ENCODE data around the gene PCDH9.

PCDH9 gene

GRCh38 chr13:67158903-67159302 is 71.2 kb downstream of the PCDH9 start:
- DNase-seq: no peak

- DNase-seq: no peak
These were observed 73.4 kb downstream of the PCDH9 start for GRCh38 chr13:67156723-67157060.

DNA sequence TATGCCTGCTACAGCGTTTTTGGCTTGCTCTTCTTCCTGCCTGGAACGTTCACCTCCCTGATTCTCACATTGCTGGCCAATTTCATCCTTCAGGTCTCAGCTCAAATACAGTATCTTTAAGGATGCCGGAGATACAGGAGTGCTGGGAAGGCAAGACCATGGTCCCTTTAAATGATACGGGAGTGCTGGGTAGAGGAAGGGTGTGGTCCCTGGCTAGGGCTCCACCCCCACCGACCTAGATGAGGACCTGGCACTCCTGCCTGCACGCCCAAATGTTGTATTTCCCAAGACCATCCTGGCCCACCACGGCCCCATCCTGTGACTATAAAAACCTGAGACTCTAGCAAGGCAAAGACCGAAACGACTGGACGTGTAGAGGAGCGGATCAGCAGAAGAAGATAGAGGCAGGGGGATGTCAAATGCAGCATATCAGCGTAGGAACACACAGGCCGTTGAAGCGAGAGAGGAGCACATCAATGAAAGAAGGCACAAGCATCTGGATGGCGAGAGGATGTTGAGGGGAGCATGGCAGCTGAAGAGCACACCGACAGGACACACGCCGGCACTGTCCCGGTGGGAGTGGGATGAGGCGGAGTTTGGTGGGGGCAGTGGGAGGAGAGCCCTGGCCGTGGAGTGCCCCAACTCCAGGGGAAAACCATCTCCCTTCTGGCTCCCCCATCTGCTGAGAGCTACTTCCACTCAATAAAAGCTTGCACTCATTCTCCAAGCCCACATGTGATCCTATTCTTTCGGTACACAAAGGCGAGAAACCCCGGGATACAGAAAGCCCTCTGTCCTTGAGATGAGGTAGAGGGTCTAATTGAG is 74.0 kb downstream of the PCDH9 start:
- no peak for DNase-seq

DNA sequence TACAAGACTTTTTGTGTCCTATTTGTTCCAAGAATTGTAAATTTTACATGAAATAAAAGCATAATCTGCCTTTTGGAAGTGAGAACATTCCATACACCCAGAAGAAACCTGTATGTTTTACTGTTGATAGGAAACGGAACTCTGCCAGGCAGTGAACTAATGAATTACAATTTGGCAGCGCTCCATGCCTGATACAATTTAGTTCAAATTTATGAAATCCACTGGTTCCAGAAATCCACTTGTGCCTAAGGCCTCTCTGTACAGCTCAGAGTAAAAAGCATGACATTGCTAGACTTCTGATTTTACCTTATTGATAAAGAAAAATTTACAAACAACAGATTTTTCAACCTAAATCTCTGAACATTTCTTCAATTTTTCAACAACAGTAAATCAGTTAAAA is 78.1 kb downstream of the PCDH9 start:
- DNase-seq: no peak

GRCh38 chr13:67151652-67152051 is 78.5 kb downstream of the PCDH9 start:
- no peak for DNase-seq

- DNase-seq: no peak
These were observed 79.5 kb downstream of the PCDH9 start for GRCh38 chr13:67150608-67151007.

DNA sequence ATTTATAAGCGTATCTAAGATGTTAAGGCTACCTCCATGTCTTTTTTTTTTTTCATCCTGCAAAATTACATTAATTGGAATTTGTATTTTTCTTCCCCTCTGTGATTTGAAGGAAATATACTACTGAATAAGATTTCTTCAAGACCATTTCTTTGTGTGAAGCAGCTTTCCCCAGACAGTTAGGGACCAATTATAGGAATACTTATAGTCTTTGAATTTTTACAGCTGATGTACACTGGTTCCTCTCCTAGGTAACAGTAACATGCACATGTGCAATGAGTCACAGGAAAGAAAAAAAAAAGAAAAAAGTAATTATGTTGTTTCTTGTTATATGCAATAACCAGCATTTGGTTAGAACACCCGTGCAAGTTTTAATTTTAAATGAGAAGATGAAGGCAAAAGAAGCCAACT is 82.0 kb downstream of the PCDH9 start:
- DNase-seq: no peak

GRCh38 chr13:67147342-67148133 is 82.6 kb downstream of the PCDH9 start:
- no peak for DNase-seq

GRCh38 chr13:67146523-67147130 is 83.5 kb downstream of the PCDH9 start:
- DNase-seq: no peak

GRCh38 chr13:67145950-67146349 is 84.2 kb downstream of the PCDH9 start:
- DNase-seq: no peak

DNA sequence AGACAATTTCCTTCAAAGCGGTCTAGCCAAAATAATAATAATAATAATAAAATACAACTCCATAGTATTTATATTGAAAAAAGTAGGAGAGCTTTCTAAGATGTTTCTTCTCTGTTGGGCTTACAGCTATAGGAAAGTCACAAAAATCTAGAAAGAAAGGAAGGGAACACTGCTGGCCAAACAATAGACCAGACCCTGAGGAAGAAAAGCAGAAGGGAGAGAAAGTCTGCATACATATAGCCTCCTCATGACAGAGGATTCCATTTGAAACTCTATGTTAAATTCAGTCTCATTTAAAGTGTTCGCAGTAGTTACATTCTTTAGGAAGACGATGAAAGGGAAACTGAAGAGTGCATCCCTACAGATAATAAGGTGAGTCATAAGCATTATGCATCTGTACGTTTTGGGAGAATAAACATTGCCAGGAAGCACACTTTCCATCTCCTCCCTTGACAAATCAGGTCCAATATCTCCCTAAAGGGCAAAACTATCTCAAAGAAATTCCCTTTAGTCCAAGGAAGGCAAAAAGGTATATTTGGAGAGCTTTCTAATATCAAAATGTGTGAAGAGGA is 86.5 kb downstream of the PCDH9 start:
- DNase-seq: no peak

GRCh38 chr13:67140006-67140405 is 90.1 kb downstream of the PCDH9 start:
- no peak for DNase-seq

- no peak for DNase-seq
These were observed 90.6 kb downstream of the PCDH9 start for GRCh38 chr13:67139551-67139950.

DNA sequence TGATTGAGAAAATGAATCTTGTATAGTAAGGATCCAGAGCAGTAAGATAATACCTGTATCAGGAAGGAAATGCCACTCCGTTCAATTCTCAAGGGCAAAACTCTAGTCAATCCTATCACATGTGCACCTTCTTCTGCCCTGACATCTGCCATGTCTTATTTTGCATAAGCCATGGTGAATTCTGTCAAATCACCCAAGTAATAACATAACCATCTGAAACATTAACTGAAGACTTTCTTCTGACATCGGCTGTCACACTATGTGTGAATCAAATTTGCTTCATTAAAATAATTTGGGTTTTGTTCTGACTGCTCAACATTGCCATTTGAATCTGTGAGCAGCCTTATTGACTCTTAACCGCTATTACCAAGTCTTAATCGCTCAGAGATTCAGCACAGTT is 91.2 kb downstream of the PCDH9 start:
- DNase-seq: no peak

- DNase-seq: no peak
These were observed 92.9 kb downstream of the PCDH9 start for GRCh38 chr13:67137044-67137735.

- DNase-seq: no peak
These were observed 94.0 kb downstream of the PCDH9 start for GRCh38 chr13:67136157-67136556.

DNA sequence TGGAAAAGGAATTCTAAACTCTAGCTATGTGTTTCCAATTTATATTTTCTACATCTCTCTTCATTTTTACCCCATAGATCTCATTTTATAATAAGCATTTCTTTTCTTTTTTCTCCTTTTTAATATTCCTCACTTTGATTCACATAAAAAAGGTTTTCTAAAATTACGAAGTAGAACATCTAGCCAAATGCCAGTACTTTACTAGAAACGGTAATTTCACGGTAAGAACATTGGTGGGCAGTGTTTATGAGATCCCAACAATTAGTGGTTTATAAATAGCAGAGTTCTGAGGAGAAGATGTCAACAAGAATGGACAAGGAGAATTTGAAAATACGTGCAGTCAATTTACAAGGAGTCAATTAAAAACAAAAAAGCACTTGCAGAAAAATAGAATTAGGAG is 94.8 kb downstream of the PCDH9 start:
- DNase-seq: no peak

DNA sequence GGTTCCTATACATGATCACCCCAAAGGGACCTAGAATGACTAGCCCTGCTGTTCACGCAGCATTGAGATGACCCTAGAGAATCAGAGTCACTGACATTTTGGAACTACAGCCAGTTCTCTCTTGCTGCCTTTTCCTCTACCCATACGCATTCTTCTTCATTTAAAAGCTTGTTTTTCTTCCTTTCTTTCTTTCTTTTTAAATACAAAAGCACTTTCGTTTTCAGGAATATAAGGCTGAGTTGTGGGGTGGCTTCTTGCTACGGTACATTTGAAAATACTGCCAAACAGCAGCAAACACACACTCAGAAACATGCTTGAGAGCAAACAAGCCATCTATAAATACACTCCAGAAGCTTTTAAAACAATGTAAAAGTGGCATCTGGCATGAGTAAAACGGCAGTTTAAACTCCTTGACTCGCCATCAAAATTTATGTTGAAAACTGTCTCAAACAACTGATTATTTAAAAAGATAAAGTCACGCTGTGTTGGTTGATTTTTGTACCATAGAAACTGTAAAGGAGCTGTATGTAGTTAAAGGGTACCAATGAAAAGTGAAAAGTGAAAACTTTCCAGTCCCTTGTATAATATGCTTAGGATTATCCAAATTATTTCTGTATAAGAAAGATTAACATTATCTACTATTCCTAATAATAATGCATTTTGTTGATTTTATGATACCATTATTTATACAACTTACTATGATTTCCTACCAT is 95.6 kb downstream of the PCDH9 start:
- no peak for DNase-seq

DNA sequence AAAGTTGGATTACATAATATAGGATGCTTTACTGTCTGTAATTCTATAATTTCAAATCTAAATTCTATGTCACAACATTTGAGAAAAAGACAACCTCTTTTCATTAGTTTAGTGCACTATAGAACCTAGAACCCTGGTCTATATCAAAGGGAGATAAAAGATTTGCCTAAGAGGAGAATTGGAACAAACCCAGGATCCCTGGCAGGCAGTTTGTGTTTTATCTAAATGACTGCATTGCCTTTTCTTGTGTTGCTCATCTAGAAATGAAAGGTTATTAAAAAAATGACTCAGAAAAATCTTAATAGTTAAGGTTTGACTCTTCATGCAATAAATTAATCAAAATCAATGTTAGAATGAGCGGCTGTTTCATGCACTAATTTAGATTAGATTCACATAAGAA is 96.7 kb downstream of the PCDH9 start:
- DNase-seq: no peak

- no peak for DNase-seq
These were observed 98.7 kb downstream of the PCDH9 start for GRCh38 chr13:67131393-67131792.

GRCh38 chr13:67130444-67130843 is 99.7 kb downstream of the PCDH9 start:
- no peak for DNase-seq

- DNase-seq: no peak
These were observed 102.0 kb downstream of the PCDH9 start for GRCh38 chr13:67128136-67128535.

All from activated effector memory CD4-positive, alpha-beta T cell treated with anti-CD3 and anti-CD28 coated beads, Interleukin-2, amount 50 U/mL, for 16 hours (primary cell).